Suprapubic skin (tissue), 4 donors: ENCODE measurements around the gene VMAC. TPM values are rescaled to one million over a fixed set of nuclear protein-coding genes. Genes with fewer than 3 reads are reported as not detected.

ENCODE experiments used
- DNase-seq, 2 donors: peaks; one replicate each; pipeline ENCODE4 v3.0.0-alpha.2; 2019; ENCODE audit warnings: low spot score in 2 of 2
- H3K27ac ChIP-seq: fragments of 200-600 bp; sonication (generic); one replicate; pipeline ENCODE4 v1.5.1; 2019
- H3K27me3 ChIP-seq: fragments of 200-600 bp; sonication (generic); one replicate; pipeline ENCODE4 v1.5.1; 2019
- H3K36me3 ChIP-seq: fragments of 200-600 bp; sonication (generic); one replicate; pipeline ENCODE4 v1.5.1; 2019
- H3K4me1 ChIP-seq: fragments of 200-600 bp; sonication (generic); one replicate; pipeline ENCODE4 v1.5.1; 2019
- H3K4me3 ChIP-seq: fragments of 200-600 bp; sonication (generic); one replicate; pipeline ENCODE4 v1.5.1; 2019; ENCODE audit warnings: mild to moderate bottlenecking
- H3K9me3 ChIP-seq: fragments of 200-600 bp; sonication (generic); one replicate; pipeline ENCODE4 v1.5.1; 2019
- EP300 ChIP-seq: sonication (generic); formaldehyde crosslinking; IDR thresholded peaks from one replicate; pipeline ENCODE4 v1.6.1; 2017; ENCODE audit warnings: antibody characterized with exemption
- POLR2A ChIP-seq, 2 donors: fragments of 450-650 bp; IDR thresholded peaks; one replicate each; pipeline ENCODE4 v1.6.1; 2017; ENCODE audit warnings: antibody characterized with exemption in 2 of 2, mild to moderate bottlenecking in 2 of 2, moderate library complexity in 2 of 2
- POLR2AphosphoS5 ChIP-seq, 3 donors: sonication (generic); formaldehyde crosslinking; IDR thresholded peaks; one replicate each; pipeline ENCODE4 v1.6.1; 2017; ENCODE audit warnings: antibody characterized with exemption in 3 of 3
- WGBS: methylation state at CpG from one replicate; pipeline ENCODE4 v1.1.5; 2018; 5-methylcytosine and 5-hydroxymethylcytosine counted together
- total RNA-seq, 4 donors: library from RNA; depleted of rRNA; stranded (reverse); fragments of >200 nt; gene quantifications; one replicate each; pipeline ENCODE4 v1.1.0, GENCODE V29; 2016
- TF ChIP-seq, protein P1 (sequence below), 2 donors: fragments of 200-600 bp in 1 of 2; fragments of 450-650 bp in 1 of 2; sonication (generic) in 1 of 2; IDR thresholded peaks; one replicate each; pipeline ENCODE4 v1.5.1; 2016 to 2019; ENCODE audit warnings: antibody characterized with exemption in 2 of 2, mild to moderate bottlenecking in 1 of 2, moderate library complexity in 1 of 2

The VMAC gene
- total RNA-seq, 4 donors from 2014 or later, result 7.4 to 15.4 (median 12.0) TPM

DNA sequence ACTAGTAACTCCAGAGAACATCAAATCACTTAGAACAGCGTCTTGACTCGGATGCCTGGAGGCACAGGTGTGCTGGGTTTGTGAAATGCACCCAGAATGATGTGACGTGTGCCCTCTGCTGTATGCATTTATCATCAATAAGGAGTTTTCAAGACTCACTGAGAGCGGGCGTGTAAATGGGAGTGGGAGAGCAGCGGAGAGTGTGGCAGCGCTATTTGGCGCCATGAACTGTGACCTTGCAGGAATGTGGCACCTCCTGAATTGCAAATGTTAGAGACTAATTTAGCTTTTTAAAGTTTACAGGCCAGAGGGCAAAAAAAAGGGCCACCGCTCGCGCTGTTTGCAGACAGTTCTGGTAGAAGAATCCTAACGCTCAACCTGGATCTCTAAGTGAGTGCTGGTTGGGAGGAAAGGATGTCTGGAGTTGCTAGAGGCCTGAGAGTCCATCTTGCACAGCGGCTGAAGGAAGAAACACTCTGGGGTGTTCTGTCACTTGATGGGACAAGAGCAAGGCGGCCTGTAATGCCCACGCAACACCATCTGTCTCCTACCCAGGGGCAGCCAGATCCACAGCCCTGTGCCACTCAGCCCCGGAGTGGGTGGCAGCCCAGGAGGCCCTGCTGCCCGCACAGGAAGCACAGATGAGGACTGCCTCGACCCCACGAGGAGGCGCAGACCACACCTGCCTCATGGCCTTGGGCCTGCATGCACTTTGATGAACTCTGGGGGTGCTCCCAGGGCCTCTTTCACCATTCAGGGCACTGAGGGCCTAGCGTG lies 53.6 kb downstream of the VMAC start:
- DNase-seq, result no peak
- H3K36me3 ChIP-seq, result peaks cover 11% of the 10 kb centered on the region
- no peaks in the 10 kb centered on the region for H3K9me3 ChIP-seq
- H3K27me3 ChIP-seq, result no peaks in the 10 kb centered on the region
- H3K27ac ChIP-seq, result no peak overlapping the region
- no peak overlapping the region for H3K4me3 ChIP-seq
- WGBS, result 68% methylated on average over 14 of the region's 21 CpGs
- peaks cover 64% of the 10 kb centered on the region for H3K4me1 ChIP-seq
- TF ChIP-seq, protein P1, sequence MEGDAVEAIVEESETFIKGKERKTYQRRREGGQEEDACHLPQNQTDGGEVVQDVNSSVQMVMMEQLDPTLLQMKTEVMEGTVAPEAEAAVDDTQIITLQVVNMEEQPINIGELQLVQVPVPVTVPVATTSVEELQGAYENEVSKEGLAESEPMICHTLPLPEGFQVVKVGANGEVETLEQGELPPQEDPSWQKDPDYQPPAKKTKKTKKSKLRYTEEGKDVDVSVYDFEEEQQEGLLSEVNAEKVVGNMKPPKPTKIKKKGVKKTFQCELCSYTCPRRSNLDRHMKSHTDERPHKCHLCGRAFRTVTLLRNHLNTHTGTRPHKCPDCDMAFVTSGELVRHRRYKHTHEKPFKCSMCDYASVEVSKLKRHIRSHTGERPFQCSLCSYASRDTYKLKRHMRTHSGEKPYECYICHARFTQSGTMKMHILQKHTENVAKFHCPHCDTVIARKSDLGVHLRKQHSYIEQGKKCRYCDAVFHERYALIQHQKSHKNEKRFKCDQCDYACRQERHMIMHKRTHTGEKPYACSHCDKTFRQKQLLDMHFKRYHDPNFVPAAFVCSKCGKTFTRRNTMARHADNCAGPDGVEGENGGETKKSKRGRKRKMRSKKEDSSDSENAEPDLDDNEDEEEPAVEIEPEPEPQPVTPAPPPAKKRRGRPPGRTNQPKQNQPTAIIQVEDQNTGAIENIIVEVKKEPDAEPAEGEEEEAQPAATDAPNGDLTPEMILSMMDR (IDR thresholded peaks at IDR 0.05), result no peak
- TF ChIP-seq POLR2AphosphoS5 (IDR thresholded peaks at IDR 0.05) (no peak), EP300 (no peak), POLR2A (IDR thresholded peaks at IDR 0.05) (no peak)

DNA sequence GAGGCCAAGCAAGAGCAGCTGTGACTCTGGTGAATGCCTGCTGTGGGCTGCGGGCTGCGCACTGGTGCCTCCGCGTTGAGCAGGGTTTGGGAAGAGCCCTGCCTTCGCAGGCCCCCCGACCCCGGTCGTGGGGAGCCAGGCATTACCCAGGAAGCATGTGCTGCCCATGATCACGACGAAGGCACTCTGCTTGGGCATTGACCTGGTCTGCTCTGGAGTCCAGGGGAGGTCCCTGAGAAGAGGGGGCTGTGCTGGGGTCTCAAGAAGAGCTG lies 54.1 kb downstream of the VMAC start:
- Histone ChIP-seq H3K36me3 (peaks cover 11% of the 10 kb centered on the region), H3K4me3 (no peak overlapping the region), H3K4me1 (peaks cover 60% of the 10 kb centered on the region), H3K27me3 (no peaks in the 10 kb centered on the region), H3K27ac (no peak overlapping the region), H3K9me3 (no peaks in the 10 kb centered on the region)
- no peak for TF ChIP-seq POLR2A (IDR thresholded peaks at IDR 0.05)
- TF ChIP-seq POLR2AphosphoS5 (IDR thresholded peaks at IDR 0.05), result no peak
- no peak for TF ChIP-seq EP300
- TF ChIP-seq, protein P1 (IDR thresholded peaks at IDR 0.05), result no peak
- DNase-seq, result no peak
- WGBS, result 85% methylated on average over 8 of the region's 10 CpGs

DNA sequence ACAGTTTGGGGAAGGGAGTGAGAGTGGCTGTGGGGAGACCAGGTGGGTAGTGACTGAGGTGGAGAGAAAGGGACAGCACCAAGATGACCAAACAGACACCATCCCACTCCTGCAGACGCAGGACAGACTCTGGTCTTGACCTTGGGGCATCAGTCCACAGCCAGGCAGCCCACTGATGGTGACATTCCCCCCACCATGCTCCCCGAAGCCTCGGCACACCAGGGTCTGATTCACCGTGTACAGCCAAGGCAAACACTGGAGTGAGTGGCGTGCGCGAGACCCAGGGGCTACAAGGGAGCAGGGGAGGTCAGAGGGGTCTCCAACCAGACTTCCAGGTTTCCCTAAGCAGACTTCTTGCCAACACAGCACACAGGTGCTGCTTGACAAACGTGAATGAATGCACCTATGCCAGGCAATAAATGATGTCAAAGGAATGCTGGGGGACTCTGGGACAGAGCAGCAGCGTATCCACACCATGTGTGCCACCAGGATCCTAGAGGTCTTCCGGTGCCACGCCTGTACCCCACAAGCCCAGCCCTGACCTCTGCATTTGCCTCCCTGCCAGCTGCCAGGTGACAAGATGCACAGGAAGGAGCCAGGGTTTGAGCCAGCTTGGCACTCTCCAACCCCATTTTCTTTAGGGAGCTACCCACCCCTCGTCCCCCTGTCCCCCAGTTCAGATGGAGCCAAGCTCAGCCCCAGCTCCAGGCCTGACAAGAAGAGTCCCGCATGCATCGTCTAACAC lies 54.8 kb downstream of the VMAC start:
- Histone ChIP-seq H3K4me3 (no peak overlapping the region), H3K27me3 (no peaks in the 10 kb centered on the region), H3K9me3 (no peaks in the 10 kb centered on the region), H3K36me3 (peaks cover 11% of the 10 kb centered on the region), H3K4me1 (peaks cover 54% of the 10 kb centered on the region), H3K27ac (no peak overlapping the region)
- 86% methylated on average over 12 of the region's 14 CpGs for WGBS
- TF ChIP-seq POLR2A (IDR thresholded peaks at IDR 0.05), result no peak
- TF ChIP-seq EP300, result no peak
- TF ChIP-seq, protein P1 (IDR thresholded peaks at IDR 0.05), result no peak
- TF ChIP-seq POLR2AphosphoS5 (IDR thresholded peaks at IDR 0.05), result no peak
- DNase-seq, result no peak

Other genes starting within 250 kb of the VMAC start
- 10 to 100 TPM; 37.2 to 67.1 (median 58.1) TPM for gene MICOS13, start 224.4 kb upstream of the VMAC start, total RNA-seq
- gene HSD11B1L, start 223.8 kb upstream of the VMAC start, total RNA-seq, result 10 to 100 TPM; 11.6 to 19.0 (median 15.1) TPM
- 100 to 1,000 TPM; 420 to 822 (median 688) TPM for gene RPL36, start 214.6 kb upstream of the VMAC start, total RNA-seq
- gene LONP1, start 184.7 kb upstream of the VMAC start, total RNA-seq, result 10 to 100 TPM; 42.1 to 57.4 (median 47.7) TPM
- under 1 TPM in 1 of 4 donors, not detected in 3; 0.24 TPM for gene CATSPERD, start 184.2 kb upstream of the VMAC start, total RNA-seq
- gene PRR22, start 120.1 kb upstream of the VMAC start, total RNA-seq, result 1 to 10 TPM; 2.0 to 5.1 (median 3.6) TPM
- 10 to 100 TPM; 28.8 to 58.5 (median 43.8) TPM for gene DUS3L, start 113.7 kb upstream of the VMAC start, total RNA-seq
- 1 to 10 TPM; 3.7 to 9.1 (median 6.6) TPM for gene NRTN, start 99.8 kb upstream of the VMAC start, total RNA-seq
- 1 to 10 TPM in 1 of 4 donors, under 1 TPM in 1, not detected in 2; 0.25 to 1.4 TPM for gene FUT6, start 65.2 kb upstream of the VMAC start, total RNA-seq
- 1 to 10 TPM in 3 of 4 donors, under 1 TPM in 1; 0.93 to 3.6 (median 1.4) TPM for gene FUT3, start 53.4 kb upstream of the VMAC start, total RNA-seq
- gene FUT5, start 34.3 kb upstream of the VMAC start, total RNA-seq, result under 1 TPM in 1 of 4 donors, not detected in 3; 0.23 TPM
- gene NDUFA11, start 1.1 kb upstream of the VMAC start, total RNA-seq, result 100 to 1,000 TPM in 3 of 4 donors, 10 to 100 TPM in 1; 80.9 to 245 (median 174) TPM
- 10 to 100 TPM in 2 of 4 donors, 1 to 10 TPM in 2; 7.2 to 36.5 (median 10.0) TPM for gene CAPS, start 9.4 kb downstream of the VMAC start, total RNA-seq
- gene RANBP3, start 73.3 kb downstream of the VMAC start, total RNA-seq, result 10 to 100 TPM; 55.6 to 85.0 (median 78.0) TPM
- 10 to 100 TPM; 28.8 to 62.0 (median 43.5) TPM for gene RFX2, start 205.6 kb downstream of the VMAC start, total RNA-seq
- gene ACSBG2, start 230.8 kb downstream of the VMAC start, total RNA-seq, result not detected